ENCODE results near the gene DHFR.

Gene DHFR

GRCh38 chr5:80654391-80655230 lies at the start of gene DHFR, which contains the start of gene MSH3:
DHFR (minus strand) TSS chr5:80654983; CDS start chr5:80654489, 494 bp downstream.
MSH3 (plus strand) TSS chr5:80654652; CDS start chr5:80654728, 76 bp downstream.
- DNase-seq (ENCODE audit: low read depth in 1 of 2, low spot score in 1 of 2), result peak; percentile 87 to 95
- in situ Hi-C loops (cut with HindIII; ENCODE audit: low pct_unique_long_range_greater_than_20kb, low sequenced_read_pairs), result no loop called here

GRCh38 chr5:80704221-80704620 lies 49.4 kb upstream of the DHFR start:
- DNase-seq (ENCODE audit: low read depth in 1 of 2, low spot score in 1 of 2), result no peak
- in situ Hi-C loops (cut with HindIII; ENCODE audit: low pct_unique_long_range_greater_than_20kb, low sequenced_read_pairs), result no loop called here
- TF ChIP-seq JUND (IDR thresholded peaks at IDR 0.05; ENCODE audit: low read depth), result no peak

More at GRCh38 chr5:80654391-80655230, at the start of gene DHFR, which contains the start of gene MSH3:
- TF ChIP-seq JUND (IDR thresholded peaks at IDR 0.05; ENCODE audit: low read depth), result no peak

- in situ Hi-C loops (cut with HindIII; ENCODE audit: low pct_unique_long_range_greater_than_20kb, low sequenced_read_pairs), result no loop called here
- DNase-seq (ENCODE audit: low read depth in 1 of 2, low spot score in 1 of 2), result no peak
- no peak for TF ChIP-seq JUND (IDR thresholded peaks at IDR 0.05; ENCODE audit: low read depth)
Measured at GRCh38 chr5:80703747-80704146, 49.0 kb upstream of the DHFR start.

- in situ Hi-C loops (cut with HindIII; ENCODE audit: low pct_unique_long_range_greater_than_20kb, low sequenced_read_pairs), result no loop called here
- no peak for DNase-seq (ENCODE audit: low read depth in 1 of 2, low spot score in 1 of 2)
- TF ChIP-seq JUND (IDR thresholded peaks at IDR 0.05; ENCODE audit: low read depth), result no peak
Measured at GRCh38 chr5:80703291-80703690, 48.5 kb upstream of the DHFR start.

- in situ Hi-C loops (cut with HindIII; ENCODE audit: low pct_unique_long_range_greater_than_20kb, low sequenced_read_pairs), result no loop called here
- no peak for TF ChIP-seq JUND (IDR thresholded peaks at IDR 0.05; ENCODE audit: low read depth)
Measured at GRCh38 chr5:80701597-80701996, 46.8 kb upstream of the DHFR start.

GRCh38 chr5:80698369-80698768 lies 43.6 kb upstream of the DHFR start:
- in situ Hi-C loops (cut with HindIII; ENCODE audit: low pct_unique_long_range_greater_than_20kb, low sequenced_read_pairs), result no loop called here
- peak in 1 of 2 experiments; percentile 43 for DNase-seq (ENCODE audit: low read depth in 1 of 2, low spot score in 1 of 2)
- no peak for TF ChIP-seq JUND (IDR thresholded peaks at IDR 0.05; ENCODE audit: low read depth)

More at GRCh38 chr5:80701597-80701996, 46.8 kb upstream of the DHFR start:
- no peak for DNase-seq (ENCODE audit: low read depth in 1 of 2, low spot score in 1 of 2)

GRCh38 chr5:80697100-80697499 lies 42.3 kb upstream of the DHFR start:
- no peak for DNase-seq (ENCODE audit: low read depth in 1 of 2, low spot score in 1 of 2)
- no peak for TF ChIP-seq JUND (IDR thresholded peaks at IDR 0.05; ENCODE audit: low read depth)
- in situ Hi-C loops (cut with HindIII; ENCODE audit: low pct_unique_long_range_greater_than_20kb, low sequenced_read_pairs), result no loop called here

GRCh38 chr5:80696450-80696849 lies 41.7 kb upstream of the DHFR start:
- DNase-seq (ENCODE audit: low read depth in 1 of 2, low spot score in 1 of 2), result no peak
- in situ Hi-C loops (cut with HindIII; ENCODE audit: low pct_unique_long_range_greater_than_20kb, low sequenced_read_pairs), result no loop called here
- no peak for TF ChIP-seq JUND (IDR thresholded peaks at IDR 0.05; ENCODE audit: low read depth)

- TF ChIP-seq JUND (IDR thresholded peaks at IDR 0.05; ENCODE audit: low read depth), result no peak
- in situ Hi-C loops (cut with HindIII; ENCODE audit: low pct_unique_long_range_greater_than_20kb, low sequenced_read_pairs), result no loop called here
- no peak for DNase-seq (ENCODE audit: low read depth in 1 of 2, low spot score in 1 of 2)
Measured at GRCh38 chr5:80695666-80696065, 40.9 kb upstream of the DHFR start.

- in situ Hi-C loops (cut with HindIII; ENCODE audit: low pct_unique_long_range_greater_than_20kb, low sequenced_read_pairs), result no loop called here
- no peak for TF ChIP-seq JUND (IDR thresholded peaks at IDR 0.05; ENCODE audit: low read depth)
- no peak for DNase-seq (ENCODE audit: low read depth in 1 of 2, low spot score in 1 of 2)
Measured at GRCh38 chr5:80689627-80690026, 34.8 kb upstream of the DHFR start.

GRCh38 chr5:80688648-80689420 lies 34.1 kb upstream of the DHFR start:
- DNase-seq (ENCODE audit: low read depth in 1 of 2, low spot score in 1 of 2), result no peak
- in situ Hi-C loops (cut with HindIII; ENCODE audit: low pct_unique_long_range_greater_than_20kb, low sequenced_read_pairs), result no loop called here
- no peak for TF ChIP-seq JUND (IDR thresholded peaks at IDR 0.05; ENCODE audit: low read depth)

- in situ Hi-C loops (cut with HindIII; ENCODE audit: low pct_unique_long_range_greater_than_20kb, low sequenced_read_pairs), result no loop called here
- DNase-seq (ENCODE audit: low read depth in 1 of 2, low spot score in 1 of 2), result peak in 1 of 2 experiments; percentile 10
- TF ChIP-seq JUND (IDR thresholded peaks at IDR 0.05; ENCODE audit: low read depth), result no peak
Measured at GRCh38 chr5:80686757-80687156, 32.0 kb upstream of the DHFR start.

- no peak for TF ChIP-seq JUND (IDR thresholded peaks at IDR 0.05; ENCODE audit: low read depth)
- DNase-seq (ENCODE audit: low read depth in 1 of 2, low spot score in 1 of 2), result no peak
- in situ Hi-C loops (cut with HindIII; ENCODE audit: low pct_unique_long_range_greater_than_20kb, low sequenced_read_pairs), result no loop called here
Measured at GRCh38 chr5:80676706-80677105, 21.9 kb upstream of the DHFR start.

Measured in T47D (cell line).